ENCODE data around the gene CNTROB.
A peak's percentile ranks its signal among the peaks of the same experiment; 100 is the strongest.

CNTROB gene

DNA sequence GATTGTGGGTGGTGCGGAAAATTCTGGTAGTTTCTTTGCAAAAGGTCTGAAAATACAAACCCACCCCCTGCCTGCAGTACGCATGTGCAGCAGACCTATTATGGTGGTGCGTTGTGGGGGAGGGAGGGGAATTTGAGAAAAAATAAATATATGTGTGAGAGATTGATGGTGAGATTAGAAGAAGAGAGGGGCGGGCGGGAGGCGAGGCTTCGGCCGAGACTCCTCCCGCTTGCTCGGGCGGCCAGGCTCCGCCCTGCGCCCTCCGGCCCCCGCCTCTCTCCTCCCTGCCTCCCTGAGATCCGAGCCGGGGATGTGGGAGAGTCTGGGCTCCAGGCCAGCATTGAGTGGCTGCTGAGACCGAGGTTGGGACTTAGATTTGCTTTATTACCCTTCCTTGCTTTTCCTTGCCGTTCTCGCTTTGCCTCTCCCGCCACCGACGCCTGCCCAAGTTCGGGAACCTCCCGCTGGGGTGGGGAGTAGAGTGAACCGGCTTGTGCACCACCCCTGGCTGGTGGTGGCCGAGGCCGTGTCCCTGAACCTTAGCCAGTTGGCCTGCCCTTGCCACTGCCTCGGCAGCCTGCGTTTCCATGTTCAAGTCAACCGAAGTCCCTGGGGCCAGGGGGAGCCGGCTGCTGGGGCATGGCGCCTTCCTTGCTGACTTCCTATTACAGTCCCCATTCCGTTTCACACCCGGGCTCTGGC is 44.4 kb upstream of the CNTROB start (continued):
- TF ChIP-seq ZNF548 (tag by site-specific recombination; IDR thresholded peaks at IDR 0.05) (no peak), ZNF335 (tag by site-specific recombination; conservative IDR thresholded peaks at IDR 0.05) (peak; percentile 54; the same call in 1 of the 2 replicates), ZNF140 (tag by site-specific recombination; IDR thresholded peaks at IDR 0.05) (no peak), GLI2 (tag by site-specific recombination; IDR thresholded peaks at IDR 0.05; ENCODE audit: borderline replicate concordance, low read depth) (no peak), ZNF404 (tag by site-specific recombination; IDR thresholded peaks at IDR 0.05) (no peak), ZNF10 (tag by site-specific recombination; IDR thresholded peaks at IDR 0.05) (no peak), KLF10 (tag by site-specific recombination; IDR thresholded peaks at IDR 0.05) (peak; percentile 86), ZNF777 (tag by site-specific recombination; IDR thresholded peaks at IDR 0.05; ENCODE audit: borderline replicate concordance) (no peak), EGR2 (tag by site-specific recombination; IDR thresholded peaks at IDR 0.05; ENCODE audit: low read depth) (peak; percentile 77), ZNF621 (tag by site-specific recombination; IDR thresholded peaks at IDR 0.05) (no peak), ZNF221 (tag by site-specific recombination; IDR thresholded peaks at IDR 0.05; ENCODE audit: borderline replicate concordance) (no peak), ZNF2 (tag by site-specific recombination; IDR thresholded peaks at IDR 0.05) (peak; percentile 89; the same call in 1 of the 2 replicates), YY2 (tag by site-specific recombination; IDR thresholded peaks at IDR 0.05) (peak; percentile 76), ZNF302 (tag by site-specific recombination; IDR thresholded peaks at IDR 0.05; ENCODE audit: low read depth) (no peak), ZNF843 (tag by site-specific recombination; IDR thresholded peaks at IDR 0.05) (peak; percentile 59), ZNF311 (tag by site-specific recombination; IDR thresholded peaks at IDR 0.05; ENCODE audit: borderline replicate concordance) (no peak), ZNF510 (tag by site-specific recombination; IDR thresholded peaks at IDR 0.05; ENCODE audit: insufficient replicate concordance) (no peak), ZNF157 (tag by site-specific recombination; IDR thresholded peaks at IDR 0.05) (no peak), ZBTB8A (tag by site-specific recombination; IDR thresholded peaks at IDR 0.05) (peak; percentile 82), GLI4 (tag by site-specific recombination; IDR thresholded peaks at IDR 0.05) (no peak), BCL11A (tag by site-specific recombination; IDR thresholded peaks at IDR 0.05; ENCODE audit: low read depth) (no peak), SCRT1 (tag by site-specific recombination; IDR thresholded peaks at IDR 0.05; ENCODE audit: borderline replicate concordance) (no peak), ZNF473 (tag by site-specific recombination; IDR thresholded peaks at IDR 0.05) (no peak), ZNF391 (tag by site-specific recombination; IDR thresholded peaks at IDR 0.05; ENCODE audit: borderline replicate concordance, low read depth) (no peak; the same call in 1 of the 2 replicates)
- TF ChIP-seq, protein P1, sequence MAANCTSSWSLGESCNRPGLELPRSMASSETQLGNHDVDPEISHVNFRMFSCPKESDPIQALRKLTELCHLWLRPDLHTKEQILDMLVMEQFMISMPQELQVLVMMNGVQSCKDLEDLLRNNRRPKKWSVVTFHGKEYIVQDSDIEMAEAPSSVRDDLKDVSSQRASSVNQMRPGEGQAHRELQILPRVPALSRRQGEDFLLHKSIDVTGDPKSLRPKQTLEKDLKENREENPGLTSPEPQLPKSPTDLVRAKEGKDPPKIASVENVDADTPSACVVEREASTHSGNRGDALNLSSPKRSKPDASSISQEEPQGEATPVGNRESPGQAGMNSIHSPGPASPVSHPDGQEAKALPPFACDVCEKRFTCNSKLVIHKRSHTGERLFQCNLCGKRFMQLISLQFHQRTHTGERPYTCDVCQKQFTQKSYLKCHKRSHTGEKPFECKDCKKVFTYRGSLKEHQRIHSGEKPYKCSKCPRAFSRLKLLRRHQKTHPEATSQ (tag by site-specific recombination; IDR thresholded peaks at IDR 0.05) = no peak
- TF ChIP-seq, protein P2, sequence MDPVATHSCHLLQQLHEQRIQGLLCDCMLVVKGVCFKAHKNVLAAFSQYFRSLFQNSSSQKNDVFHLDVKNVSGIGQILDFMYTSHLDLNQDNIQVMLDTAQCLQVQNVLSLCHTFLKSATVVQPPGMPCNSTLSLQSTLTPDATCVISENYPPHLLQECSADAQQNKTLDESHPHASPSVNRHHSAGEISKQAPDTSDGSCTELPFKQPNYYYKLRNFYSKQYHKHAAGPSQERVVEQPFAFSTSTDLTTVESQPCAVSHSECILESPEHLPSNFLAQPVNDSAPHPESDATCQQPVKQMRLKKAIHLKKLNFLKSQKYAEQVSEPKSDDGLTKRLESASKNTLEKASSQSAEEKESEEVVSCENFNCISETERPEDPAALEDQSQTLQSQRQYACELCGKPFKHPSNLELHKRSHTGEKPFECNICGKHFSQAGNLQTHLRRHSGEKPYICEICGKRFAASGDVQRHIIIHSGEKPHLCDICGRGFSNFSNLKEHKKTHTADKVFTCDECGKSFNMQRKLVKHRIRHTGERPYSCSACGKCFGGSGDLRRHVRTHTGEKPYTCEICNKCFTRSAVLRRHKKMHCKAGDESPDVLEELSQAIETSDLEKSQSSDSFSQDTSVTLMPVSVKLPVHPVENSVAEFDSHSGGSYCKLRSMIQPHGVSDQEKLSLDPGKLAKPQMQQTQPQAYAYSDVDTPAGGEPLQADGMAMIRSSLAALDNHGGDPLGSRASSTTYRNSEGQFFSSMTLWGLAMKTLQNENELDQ (tag by site-specific recombination; IDR thresholded peaks at IDR 0.05; ENCODE audit: low read depth) = no peak
- TF ChIP-seq, protein P3, sequence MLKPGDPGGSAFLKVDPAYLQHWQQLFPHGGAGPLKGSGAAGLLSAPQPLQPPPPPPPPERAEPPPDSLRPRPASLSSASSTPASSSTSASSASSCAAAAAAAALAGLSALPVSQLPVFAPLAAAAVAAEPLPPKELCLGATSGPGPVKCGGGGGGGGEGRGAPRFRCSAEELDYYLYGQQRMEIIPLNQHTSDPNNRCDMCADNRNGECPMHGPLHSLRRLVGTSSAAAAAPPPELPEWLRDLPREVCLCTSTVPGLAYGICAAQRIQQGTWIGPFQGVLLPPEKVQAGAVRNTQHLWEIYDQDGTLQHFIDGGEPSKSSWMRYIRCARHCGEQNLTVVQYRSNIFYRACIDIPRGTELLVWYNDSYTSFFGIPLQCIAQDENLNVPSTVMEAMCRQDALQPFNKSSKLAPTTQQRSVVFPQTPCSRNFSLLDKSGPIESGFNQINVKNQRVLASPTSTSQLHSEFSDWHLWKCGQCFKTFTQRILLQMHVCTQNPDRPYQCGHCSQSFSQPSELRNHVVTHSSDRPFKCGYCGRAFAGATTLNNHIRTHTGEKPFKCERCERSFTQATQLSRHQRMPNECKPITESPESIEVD (tag by site-specific recombination; IDR thresholded peaks at IDR 0.05) = peak; percentile 77
- TF ChIP-seq, protein P4, sequence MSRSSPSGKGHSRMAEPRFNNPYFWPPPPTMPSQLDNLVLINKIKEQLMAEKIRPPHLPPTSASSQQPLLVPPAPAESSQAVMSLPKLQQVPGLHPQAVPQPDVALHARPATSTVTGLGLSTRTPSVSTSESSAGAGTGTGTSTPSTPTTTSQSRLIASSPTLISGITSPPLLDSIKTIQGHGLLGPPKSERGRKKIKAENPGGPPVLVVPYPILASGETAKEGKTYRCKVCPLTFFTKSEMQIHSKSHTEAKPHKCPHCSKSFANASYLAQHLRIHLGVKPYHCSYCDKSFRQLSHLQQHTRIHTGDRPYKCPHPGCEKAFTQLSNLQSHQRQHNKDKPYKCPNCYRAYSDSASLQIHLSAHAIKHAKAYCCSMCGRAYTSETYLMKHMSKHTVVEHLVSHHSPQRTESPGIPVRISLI (tag by site-specific recombination; IDR thresholded peaks at IDR 0.05) = no peak
- TF ChIP-seq, protein P5, sequence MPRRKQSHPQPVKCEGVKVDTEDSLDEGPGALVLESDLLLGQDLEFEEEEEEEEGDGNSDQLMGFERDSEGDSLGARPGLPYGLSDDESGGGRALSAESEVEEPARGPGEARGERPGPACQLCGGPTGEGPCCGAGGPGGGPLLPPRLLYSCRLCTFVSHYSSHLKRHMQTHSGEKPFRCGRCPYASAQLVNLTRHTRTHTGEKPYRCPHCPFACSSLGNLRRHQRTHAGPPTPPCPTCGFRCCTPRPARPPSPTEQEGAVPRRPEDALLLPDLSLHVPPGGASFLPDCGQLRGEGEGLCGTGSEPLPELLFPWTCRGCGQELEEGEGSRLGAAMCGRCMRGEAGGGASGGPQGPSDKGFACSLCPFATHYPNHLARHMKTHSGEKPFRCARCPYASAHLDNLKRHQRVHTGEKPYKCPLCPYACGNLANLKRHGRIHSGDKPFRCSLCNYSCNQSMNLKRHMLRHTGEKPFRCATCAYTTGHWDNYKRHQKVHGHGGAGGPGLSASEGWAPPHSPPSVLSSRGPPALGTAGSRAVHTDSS (tag by site-specific recombination; IDR thresholded peaks at IDR 0.05) = no peak
- TF ChIP-seq, protein P6, sequence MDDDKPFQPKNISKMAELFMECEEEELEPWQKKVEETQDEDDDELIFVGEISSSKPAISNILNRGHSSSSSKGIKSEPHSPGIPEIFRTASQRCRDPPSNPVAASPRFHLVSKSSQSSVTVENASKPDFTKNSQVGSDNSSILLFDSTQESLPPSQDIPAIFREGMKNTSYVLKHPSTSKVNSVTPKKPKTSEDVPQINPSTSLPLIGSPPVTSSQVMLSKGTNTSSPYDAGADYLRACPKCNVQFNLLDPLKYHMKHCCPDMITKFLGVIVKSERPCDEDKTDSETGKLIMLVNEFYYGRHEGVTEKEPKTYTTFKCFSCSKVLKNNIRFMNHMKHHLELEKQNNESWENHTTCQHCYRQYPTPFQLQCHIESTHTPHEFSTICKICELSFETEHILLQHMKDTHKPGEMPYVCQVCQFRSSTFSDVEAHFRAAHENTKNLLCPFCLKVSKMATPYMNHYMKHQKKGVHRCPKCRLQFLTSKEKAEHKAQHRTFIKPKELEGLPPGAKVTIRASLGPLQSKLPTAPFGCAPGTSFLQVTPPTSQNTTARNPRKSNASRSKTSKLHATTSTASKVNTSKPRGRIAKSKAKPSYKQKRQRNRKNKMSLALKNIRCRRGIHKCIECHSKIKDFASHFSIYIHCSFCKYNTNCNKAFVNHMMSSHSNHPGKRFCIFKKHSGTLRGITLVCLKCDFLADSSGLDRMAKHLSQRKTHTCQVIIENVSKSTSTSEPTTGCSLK (tag by site-specific recombination; IDR thresholded peaks at IDR 0.05) = no peak

All from HEK293 (cell line).